GM12801 (cell line): ENCODE data around the gene QSOX2.

Source experiments
- TF ChIP-seq, protein P1 (sequence below): IDR thresholded peaks from one replicate; pipeline ENCODE4 v1.5.1; 2011; ENCODE audit warnings: control low read depth; ENCODE audit not compliant: insufficient read length; ENCODE audit errors: extremely low read depth

The QSOX2 gene

DNA sequence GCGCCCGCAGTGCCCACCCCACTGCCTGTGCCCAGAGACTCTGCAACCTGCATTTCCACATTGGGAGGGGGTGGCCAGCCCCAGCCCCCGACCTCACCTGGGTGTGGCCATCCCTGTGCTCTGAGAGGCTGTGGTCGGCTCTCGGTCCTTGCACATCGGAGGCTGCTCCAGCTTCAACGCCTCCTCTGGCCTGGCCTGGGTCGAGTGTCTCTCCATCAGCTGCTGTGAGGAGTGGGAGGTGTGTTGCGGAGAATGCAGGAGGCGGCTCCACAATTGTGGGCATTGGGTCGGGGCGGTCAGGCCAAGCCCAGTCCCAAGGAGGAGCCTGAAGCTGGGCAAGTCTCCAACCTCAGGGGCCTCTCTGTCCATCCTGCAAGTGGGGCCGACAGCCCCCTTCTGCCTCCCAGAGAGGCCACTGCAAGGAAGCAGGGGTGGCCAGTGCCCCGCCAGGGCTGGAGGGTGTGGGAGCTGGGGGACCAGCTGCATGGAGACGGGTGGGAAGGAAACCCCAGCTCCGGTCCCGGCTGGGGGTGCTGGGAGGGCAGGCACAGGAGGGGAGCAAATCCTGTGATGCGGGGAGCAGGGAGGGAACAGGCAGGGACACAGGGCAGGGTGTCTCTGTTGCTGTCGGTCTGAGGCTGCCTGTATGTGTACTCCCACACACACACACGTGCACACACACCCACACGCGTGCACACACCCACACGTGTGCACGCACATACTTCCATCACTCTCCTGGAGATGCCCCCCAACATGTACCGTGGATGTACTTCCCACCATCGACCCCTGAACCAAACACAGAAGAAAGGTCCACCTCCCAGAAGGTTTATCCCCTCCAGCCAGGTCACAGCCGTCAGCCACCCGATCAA is 29.4 kb upstream of the QSOX2 start:
- TF ChIP-seq, protein P1, sequence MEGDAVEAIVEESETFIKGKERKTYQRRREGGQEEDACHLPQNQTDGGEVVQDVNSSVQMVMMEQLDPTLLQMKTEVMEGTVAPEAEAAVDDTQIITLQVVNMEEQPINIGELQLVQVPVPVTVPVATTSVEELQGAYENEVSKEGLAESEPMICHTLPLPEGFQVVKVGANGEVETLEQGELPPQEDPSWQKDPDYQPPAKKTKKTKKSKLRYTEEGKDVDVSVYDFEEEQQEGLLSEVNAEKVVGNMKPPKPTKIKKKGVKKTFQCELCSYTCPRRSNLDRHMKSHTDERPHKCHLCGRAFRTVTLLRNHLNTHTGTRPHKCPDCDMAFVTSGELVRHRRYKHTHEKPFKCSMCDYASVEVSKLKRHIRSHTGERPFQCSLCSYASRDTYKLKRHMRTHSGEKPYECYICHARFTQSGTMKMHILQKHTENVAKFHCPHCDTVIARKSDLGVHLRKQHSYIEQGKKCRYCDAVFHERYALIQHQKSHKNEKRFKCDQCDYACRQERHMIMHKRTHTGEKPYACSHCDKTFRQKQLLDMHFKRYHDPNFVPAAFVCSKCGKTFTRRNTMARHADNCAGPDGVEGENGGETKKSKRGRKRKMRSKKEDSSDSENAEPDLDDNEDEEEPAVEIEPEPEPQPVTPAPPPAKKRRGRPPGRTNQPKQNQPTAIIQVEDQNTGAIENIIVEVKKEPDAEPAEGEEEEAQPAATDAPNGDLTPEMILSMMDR: no peak

DNA sequence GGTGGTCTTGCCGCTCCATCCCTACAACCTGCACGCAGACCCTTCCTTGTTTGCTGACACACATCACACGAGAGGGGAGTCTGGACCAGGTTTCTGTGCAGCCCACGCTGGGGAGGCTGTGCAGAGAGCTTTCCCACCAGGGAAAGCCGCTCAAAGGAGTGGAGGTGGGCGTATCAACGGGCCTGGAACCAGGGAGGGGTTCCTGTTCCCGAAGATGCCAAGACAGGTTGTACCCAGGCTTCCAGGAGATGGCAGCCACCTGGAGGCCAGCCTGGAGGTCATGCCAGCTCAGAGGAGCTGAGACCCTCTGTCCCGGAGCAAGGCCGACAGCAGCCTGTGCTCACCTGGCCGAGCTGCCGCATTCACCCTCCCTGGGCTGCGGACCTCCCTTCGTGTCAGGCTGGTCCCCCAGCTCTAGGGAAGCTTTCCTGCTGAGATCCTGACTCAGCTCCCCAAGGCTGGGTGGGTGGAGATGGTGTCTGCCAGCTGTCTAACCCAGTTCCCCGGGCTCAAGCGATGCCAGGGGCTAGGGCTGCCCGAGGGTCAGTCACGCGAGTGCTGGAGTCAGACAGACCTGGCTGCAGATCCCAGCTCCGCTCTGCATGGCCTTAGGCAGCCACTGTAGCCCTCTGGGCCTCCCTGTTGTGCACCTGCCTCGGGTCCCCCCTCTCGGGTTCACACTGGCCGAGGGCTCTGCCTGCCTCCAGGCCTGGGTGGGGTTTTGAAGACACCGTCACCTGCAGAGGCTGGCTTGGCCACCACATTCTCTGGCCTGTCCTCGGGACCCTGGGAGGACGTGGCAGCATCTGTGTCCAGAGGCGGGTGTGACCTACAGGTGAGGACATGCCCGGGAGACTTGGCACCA is 28.5 kb upstream of the QSOX2 start:
- TF ChIP-seq, protein P1: no peak

DNA sequence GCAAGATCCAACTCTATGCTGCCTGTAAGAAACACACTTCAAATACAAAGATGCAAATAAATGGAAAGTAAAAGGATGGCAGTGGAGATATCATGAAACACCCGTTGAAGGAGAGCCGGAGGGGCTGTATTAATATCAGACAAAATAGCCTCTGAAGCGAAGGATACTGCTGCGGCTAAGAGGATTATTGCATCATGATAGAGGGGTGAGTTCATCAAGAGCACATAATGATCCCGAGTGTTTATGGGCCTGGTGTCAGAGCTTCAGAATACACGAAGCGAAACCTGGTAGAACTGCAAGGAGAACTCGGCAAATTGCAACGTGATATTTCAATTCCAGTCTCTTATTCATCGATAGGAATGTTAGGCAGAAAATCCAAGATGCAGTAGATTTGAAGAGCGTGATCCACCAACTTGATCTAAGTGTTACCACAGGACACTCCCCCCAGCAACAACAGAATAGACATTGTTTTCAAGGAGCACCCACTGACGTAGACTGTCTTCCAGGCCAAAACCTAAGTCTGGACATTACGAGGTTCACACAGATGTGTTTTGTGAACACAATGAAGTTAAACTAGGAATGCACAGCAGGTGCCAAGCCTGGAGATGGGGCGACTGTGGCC is 27.7 kb upstream of the QSOX2 start:
- TF ChIP-seq, protein P1: no peak

DNA sequence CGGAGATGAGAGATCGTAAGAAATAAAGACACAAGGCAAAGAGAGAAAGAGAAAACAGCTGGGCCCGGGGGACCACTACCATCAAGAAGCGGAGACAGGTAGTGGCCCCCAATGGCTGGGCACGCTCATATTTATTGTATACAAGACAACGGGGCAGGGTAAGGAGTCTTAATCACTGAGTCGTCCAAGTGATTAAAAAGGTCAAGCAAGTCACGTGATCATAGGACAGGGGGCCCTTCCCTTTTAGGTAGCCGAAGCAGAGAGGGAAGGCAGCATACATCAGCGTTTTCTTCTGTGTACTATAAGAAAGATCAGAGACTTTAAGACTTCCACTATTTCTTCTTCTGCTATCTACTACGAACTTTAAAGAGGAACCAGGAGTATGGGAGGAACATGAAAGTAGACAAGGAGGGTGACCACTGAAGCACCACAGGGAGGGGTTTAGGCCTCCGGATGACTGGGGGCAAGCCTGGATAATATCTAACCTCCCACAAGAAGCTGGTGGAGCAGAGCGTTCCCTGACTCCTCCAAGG is 24.6 kb upstream of the QSOX2 start:
- TF ChIP-seq, protein P1: no peak

DNA sequence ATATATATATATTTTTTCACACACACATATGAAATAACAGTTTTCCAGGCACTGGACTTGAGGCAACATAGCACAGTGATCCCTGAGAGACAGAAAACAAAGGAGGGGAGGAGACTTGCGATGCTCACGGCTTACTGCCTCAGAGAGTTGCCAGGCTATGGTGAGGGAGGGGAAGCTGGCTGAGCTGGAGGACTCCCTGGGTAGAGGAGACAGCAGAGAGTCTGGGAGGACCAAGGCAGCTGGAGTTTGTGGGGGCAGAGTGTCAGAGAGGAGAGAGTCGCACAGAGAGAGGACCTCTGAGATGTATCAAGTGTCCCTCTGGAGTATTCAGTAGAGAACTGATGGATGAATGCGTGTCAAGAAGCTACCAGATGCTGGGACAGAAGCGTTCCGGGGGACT is 23.1 kb upstream of the QSOX2 start:
- TF ChIP-seq, protein P1: no peak

DNA sequence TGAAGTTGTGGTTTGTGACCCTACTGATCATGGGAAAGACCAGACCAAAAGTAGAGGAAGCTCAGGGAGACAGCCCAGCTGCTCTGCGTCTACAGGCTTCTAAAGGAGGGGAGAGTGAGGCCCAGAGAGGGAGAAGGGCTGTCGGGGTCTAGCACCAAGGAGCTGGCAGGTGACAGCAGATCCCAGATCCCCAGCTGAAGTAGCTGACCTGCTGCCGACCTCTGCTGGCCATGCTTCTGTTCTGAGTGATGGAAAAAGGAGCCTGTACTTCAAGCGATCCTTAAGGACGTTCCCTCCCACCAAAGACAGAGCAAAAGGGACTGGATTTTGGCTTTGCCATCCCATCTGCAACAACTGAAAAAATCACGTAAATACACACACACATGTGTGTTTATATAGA is 22.7 kb upstream of the QSOX2 start:
- TF ChIP-seq, protein P1: no peak
